Esophagus muscularis mucosa (tissue), 4 donors: ENCODE measurements around the gene OR5AK2. TPM values are rescaled to one million over a fixed set of nuclear protein-coding genes. Genes with fewer than 3 reads are reported as not detected.
"Not testable (repeated sequence)": the region's sequence is repeated elsewhere in the genome, so short reads cannot be mapped to it uniquely, and the experiment has no call there.

Experiments used
- DNase-seq: peaks from one replicate; pipeline ENCODE4 v3.0.0-alpha.2; 2017; ENCODE audit errors: extremely low spot score
- H3K27ac ChIP-seq, 4 donors: fragments of 200-600 bp; sonication (generic); replicated peaks in 1 of 4; 1 replicate in 3 of 4; 2 replicates in 1 of 4; pipeline ENCODE4 v1.5.1; 2016 to 2019; ENCODE audit warnings: mild to moderate bottlenecking in 1 of 4
- H3K27me3 ChIP-seq, 4 donors: fragments of 200-600 bp; sonication (generic); one replicate each; pipeline versions ENCODE4 v1.5.1 to v1.6.0; 2016 to 2019
- H3K36me3 ChIP-seq, 4 donors: fragments of 200-600 bp; sonication (generic); one replicate each; pipeline ENCODE4 v1.5.1; 2016 to 2019
- H3K4me1 ChIP-seq, 4 donors: fragments of 200-600 bp; sonication (generic); one replicate each; pipeline ENCODE4 v1.5.1; 2016 to 2019
- H3K4me3 ChIP-seq, 4 donors: fragments of 200-600 bp; sonication (generic); 1 replicate in 2 of 4; 2 replicates in 2 of 4; pipeline ENCODE4 v1.5.1; 2016 to 2019; ENCODE audit warnings: mild to moderate bottlenecking in 4 of 4, moderate library complexity in 1 of 4
- H3K9me3 ChIP-seq, 4 donors: fragments of 200-600 bp; sonication (generic); 1 replicate in 3 of 4; 2 replicates in 1 of 4; pipeline ENCODE4 v1.5.1; 2016 to 2019
- EP300 ChIP-seq: sonication (generic); formaldehyde crosslinking; IDR thresholded peaks from one replicate; pipeline ENCODE4 v1.6.1; 2017; ENCODE audit warnings: antibody characterized with exemption
- POLR2A ChIP-seq: fragments of 450-650 bp; IDR thresholded peaks from one replicate; pipeline ENCODE4 v1.6.1; 2017; ENCODE audit warnings: antibody characterized with exemption, moderate library complexity, mild to moderate bottlenecking, low read depth
- POLR2AphosphoS5 ChIP-seq, 2 donors: sonication (generic); formaldehyde crosslinking; IDR thresholded peaks; one replicate each; pipeline ENCODE4 v1.6.1; 2017; ENCODE audit warnings: antibody characterized with exemption in 2 of 2
- WGBS: methylation state at CpG from one replicate; pipeline ENCODE4 v1.1.5; 2018; 5-methylcytosine and 5-hydroxymethylcytosine counted together
- intact Hi-C: fragments of 100-400 bp; cut with DNase I; formaldehyde crosslinking; loops from one replicate; pipeline ENCODE4 v1.15.1; 2023
- total RNA-seq, 4 donors: library from RNA; depleted of rRNA; stranded (reverse); fragments of >200 nt; gene quantifications; one replicate each; pipeline versions ENCODE4 v1.1.0 to v1.2.1, GENCODE V29; 2016
- TF ChIP-seq, protein P1 (sequence below), 3 experiments: fragments of 200-600 bp in 2 of 3; fragments of 450-650 bp in 1 of 3; sonication (generic) in 2 of 3; IDR thresholded peaks; one replicate each; pipeline ENCODE4 v1.5.1; 2017 to 2019; ENCODE audit warnings: antibody characterized with exemption in 3 of 3, mild to moderate bottlenecking in 2 of 3, moderate library complexity in 1 of 3

The OR5AK2 gene, protein sequence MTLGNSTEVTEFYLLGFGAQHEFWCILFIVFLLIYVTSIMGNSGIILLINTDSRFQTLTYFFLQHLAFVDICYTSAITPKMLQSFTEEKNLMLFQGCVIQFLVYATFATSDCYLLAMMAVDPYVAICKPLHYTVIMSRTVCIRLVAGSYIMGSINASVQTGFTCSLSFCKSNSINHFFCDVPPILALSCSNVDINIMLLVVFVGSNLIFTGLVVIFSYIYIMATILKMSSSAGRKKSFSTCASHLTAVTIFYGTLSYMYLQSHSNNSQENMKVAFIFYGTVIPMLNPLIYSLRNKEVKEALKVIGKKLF
- not detected for total RNA-seq

GRCh38 chr11:56988614-56989013, at the start of gene OR5AK2:
Gene OR5AK2, plus strand, starts transcription at chr11:56988914. Its CDS starts 0 bp downstream, at chr11:56988914.
- Histone ChIP-seq H3K36me3 (no peaks in the 10 kb centered on the region), H3K4me1 (no peaks in the 10 kb centered on the region), H3K27ac (no peak within 1 kb of the TSS), H3K4me3 (no peak within 1 kb of the TSS), H3K9me3 (peaks cover 0 to 6% (median 1%) of the 10 kb centered on the region in 4 donors), H3K27me3 (peaks cover 0 to 4% (median 0%) of the 10 kb centered on the region in 4 donors)
- WGBS: 74% methylated on average over 1 of the region's 1 CpG
- intact Hi-C loops: no loop called here
- DNase-seq: no peak
- TF ChIP-seq POLR2AphosphoS5 (IDR thresholded peaks at IDR 0.05) (no peak), POLR2A (no peak), EP300 (no peak)
- TF ChIP-seq, protein P1, sequence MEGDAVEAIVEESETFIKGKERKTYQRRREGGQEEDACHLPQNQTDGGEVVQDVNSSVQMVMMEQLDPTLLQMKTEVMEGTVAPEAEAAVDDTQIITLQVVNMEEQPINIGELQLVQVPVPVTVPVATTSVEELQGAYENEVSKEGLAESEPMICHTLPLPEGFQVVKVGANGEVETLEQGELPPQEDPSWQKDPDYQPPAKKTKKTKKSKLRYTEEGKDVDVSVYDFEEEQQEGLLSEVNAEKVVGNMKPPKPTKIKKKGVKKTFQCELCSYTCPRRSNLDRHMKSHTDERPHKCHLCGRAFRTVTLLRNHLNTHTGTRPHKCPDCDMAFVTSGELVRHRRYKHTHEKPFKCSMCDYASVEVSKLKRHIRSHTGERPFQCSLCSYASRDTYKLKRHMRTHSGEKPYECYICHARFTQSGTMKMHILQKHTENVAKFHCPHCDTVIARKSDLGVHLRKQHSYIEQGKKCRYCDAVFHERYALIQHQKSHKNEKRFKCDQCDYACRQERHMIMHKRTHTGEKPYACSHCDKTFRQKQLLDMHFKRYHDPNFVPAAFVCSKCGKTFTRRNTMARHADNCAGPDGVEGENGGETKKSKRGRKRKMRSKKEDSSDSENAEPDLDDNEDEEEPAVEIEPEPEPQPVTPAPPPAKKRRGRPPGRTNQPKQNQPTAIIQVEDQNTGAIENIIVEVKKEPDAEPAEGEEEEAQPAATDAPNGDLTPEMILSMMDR (IDR thresholded peaks at IDR 0.05): no peak

DNA sequence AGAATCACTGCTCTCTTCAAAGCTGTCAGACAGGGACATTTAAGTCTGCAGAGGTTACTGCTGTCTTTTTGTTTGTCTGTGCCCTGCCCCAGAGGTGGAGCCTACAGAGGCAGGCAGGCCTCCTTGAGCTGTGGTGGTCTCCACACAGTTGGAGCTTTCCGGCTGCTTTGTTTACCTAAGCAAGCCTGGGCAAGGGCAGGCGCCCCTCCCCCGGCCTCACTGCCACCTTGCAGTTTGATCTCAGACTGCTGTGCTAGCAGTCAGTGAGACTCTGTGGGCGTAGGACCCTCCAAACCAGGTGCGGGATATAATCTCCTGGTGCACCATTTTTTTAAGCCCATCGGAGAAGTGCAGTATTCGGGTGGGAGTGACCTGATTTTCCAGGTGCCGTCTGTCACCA, 43.2 kb upstream of the OR5AK2 start:
- H3K36me3 ChIP-seq, H3K4me1 ChIP-seq, DNase-seq, H3K27me3 ChIP-seq, intact Hi-C loops, H3K4me3 ChIP-seq, H3K27ac ChIP-seq: not testable (repeated sequence)
- peaks cover 0 to 10% (median 4%) of the 10 kb centered on the region in 4 donors for H3K9me3 ChIP-seq
- WGBS: 73% methylated on average over 3 of the region's 8 CpGs

DNA sequence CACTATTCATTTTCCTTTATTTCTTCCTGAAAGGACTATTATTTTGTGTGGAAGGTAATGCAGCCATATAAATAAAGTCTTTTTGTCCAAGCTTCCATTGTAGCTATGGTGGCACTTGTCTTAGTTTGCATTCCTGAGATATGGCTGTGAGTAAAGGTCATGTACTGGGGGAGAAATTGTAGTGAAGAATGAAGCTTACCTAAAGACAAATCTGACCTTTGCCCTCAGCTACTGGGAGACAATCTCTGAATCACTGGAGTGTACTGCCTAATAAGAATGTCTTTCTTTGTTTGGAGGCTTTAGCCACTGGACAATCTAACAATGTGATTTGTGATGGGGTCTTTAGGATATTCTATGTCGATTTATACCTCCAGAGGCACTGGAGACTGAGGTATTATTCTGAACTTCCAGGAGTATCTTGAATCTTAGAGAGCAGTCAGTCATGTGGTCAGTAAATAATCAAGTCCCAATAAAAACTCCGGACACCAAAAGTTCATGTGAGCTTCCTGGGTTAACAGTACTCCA, 39.7 kb upstream of the OR5AK2 start:
- no peak for DNase-seq
- Histone ChIP-seq H3K27ac (no peak overlapping the region), H3K4me1 (no peaks in the 10 kb centered on the region), H3K27me3 (no peaks in the 10 kb centered on the region), H3K36me3 (no peaks in the 10 kb centered on the region), H3K4me3 (no peak overlapping the region), H3K9me3 (peaks cover 0 to 19% (median 12%) of the 10 kb centered on the region in 4 donors)
- TF ChIP-seq POLR2A (no peak), EP300 (no peak), POLR2AphosphoS5 (IDR thresholded peaks at IDR 0.05) (no peak)
- TF ChIP-seq, protein P1 (IDR thresholded peaks at IDR 0.05): no peak
- intact Hi-C loops: no loop called here
- 82% methylated on average over 2 of the region's 2 CpGs for WGBS

GRCh38 chr11:56950510-56950909, 38.2 kb upstream of the OR5AK2 start:
- Histone ChIP-seq H3K4me1 (no peaks in the 10 kb centered on the region), H3K9me3 (peaks cover 0 to 26% (median 10%) of the 10 kb centered on the region in 4 donors), H3K27me3 (no peaks in the 10 kb centered on the region), H3K36me3 (no peaks in the 10 kb centered on the region), H3K27ac (no peak overlapping the region), H3K4me3 (no peak overlapping the region)
- no peak for DNase-seq
- no peak for TF ChIP-seq EP300
- no peak for TF ChIP-seq POLR2A
- TF ChIP-seq POLR2AphosphoS5 (IDR thresholded peaks at IDR 0.05): no peak
- TF ChIP-seq, protein P1 (IDR thresholded peaks at IDR 0.05): no peak
- 91% methylated on average over 2 of the region's 2 CpGs for WGBS
- intact Hi-C loops: no loop called here

GRCh38 chr11:56953907-56954306, 34.8 kb upstream of the OR5AK2 start:
- peaks cover 0 to 20% (median 7%) of the 10 kb centered on the region in 4 donors for H3K9me3 ChIP-seq
- H3K36me3 ChIP-seq, H3K27me3 ChIP-seq, H3K4me1 ChIP-seq, H3K27ac ChIP-seq, H3K4me3 ChIP-seq, intact Hi-C loops, DNase-seq: not testable (repeated sequence)
- 100% methylated on average over 1 of the region's 1 CpG for whole genome bisulfite sequencing
